Stimulated activated CD8-positive, alpha-beta memory T cell treated with anti-CD3 and anti-CD28 coated beads, Interleukin-12 subunit alpha, Interleukin-12 subunit beta, amount 100 ng/mL, for 1 hour (primary cell): Measurements from ENCODE around the gene SMG6.
"Not testable (repeated sequence)": the region's sequence is repeated elsewhere in the genome, so short reads cannot be mapped to it uniquely, and the experiment has no call there.

Experiments used
- DNase-seq: peaks from one replicate; pipeline ENCODE4 v3.0.0-alpha.2; 2020; ENCODE audit warnings: low read depth

Gene SMG6

DNA sequence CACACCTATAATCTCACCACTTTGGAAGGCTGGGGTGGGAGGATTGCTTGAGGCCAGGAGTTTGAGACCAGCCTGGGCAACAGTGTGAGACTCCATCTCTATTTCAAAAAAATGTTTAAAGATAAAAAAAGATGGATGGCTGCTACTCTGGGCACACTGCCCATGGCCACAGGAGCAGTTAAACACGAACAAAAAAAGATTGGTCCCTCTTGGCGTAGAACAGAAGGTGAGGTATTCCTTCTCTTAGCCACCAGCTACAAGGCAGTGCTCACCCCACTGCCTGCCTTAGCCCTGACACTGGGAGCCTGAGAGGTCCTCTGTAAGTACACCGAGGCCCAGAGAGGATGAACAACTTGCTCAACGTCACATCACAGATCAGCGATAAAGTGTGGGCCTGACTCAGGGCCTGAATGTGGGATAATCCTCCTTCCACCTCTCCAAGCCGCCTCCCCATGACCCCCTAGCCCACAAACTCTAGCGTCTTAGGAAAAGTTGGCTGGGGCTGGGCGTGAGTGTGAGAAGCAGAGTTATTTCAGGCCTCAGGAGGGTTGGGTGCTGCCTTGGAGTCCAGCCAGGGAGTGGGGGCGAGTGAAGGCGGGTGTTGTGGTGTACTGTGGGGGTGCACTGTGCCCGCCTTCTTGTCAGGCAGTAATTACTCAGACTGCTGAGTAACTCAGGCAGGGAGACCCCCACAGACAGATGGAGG lies 275.9 kb downstream of the SMG6 start:
- no peak for DNase-seq

DNA sequence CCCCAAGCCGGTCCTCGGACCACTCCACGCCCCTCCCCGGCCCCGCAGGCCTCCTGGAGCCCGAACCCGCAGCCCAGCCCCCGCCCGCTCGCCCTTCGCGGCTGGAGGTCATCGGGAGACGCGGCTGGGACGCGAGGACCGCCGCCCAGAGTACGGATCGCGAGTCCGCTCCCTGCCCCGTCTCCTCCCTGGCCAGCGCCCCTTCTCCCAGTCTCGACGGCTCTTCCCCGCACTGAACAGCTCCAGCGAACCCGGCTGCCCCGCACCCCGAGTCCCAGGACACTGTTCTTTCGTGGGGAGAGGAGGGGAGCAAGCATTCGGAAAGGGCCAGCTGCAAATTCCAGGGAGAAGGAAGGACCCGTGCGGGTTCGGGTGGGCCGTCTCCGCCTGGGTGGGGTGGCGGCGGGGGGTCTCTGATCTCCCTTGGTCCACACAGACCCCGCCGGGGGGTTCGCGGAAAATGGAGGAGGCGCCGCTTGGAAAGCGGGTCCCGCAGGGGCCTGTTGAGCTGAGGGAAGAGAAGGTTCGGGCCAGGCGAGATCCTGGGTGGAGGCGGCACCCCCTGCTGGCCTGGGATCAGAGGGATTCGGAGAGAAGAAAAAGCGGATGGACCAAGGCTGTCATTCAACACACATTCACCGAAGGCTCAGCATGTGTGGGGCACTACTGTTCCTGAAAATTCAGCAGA lies 277.8 kb downstream of the SMG6 start:
- no peak for DNase-seq

DNA sequence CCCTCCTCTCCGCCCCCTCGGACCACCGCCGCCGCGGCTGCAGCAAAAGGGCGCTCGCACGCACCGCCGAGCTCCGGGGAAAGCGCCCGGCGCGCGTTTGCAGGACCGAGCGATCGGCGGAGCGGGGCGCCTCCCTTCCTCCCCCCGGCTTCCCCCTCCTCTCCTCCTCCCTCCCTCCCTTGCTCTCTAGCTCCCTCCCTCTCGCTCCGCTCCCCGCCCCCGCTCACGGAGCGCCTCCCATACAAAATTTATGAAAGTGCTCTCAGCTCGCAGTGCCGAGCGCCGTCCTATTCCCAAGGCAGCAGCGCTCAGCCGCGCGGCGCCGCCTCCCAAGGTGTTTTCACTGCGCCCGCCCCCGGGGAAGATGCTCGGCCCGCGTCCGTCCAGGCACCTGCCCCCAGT lies 278.4 kb downstream of the SMG6 start, which contains the start of gene RTN4RL1:
Gene RTN4RL1, minus strand, starts transcription at position 115 of the 402 bp plus-strand sequence. CDS start 469 bp downstream, outside the sequence.
- peak; percentile 49 for DNase-seq

DNA sequence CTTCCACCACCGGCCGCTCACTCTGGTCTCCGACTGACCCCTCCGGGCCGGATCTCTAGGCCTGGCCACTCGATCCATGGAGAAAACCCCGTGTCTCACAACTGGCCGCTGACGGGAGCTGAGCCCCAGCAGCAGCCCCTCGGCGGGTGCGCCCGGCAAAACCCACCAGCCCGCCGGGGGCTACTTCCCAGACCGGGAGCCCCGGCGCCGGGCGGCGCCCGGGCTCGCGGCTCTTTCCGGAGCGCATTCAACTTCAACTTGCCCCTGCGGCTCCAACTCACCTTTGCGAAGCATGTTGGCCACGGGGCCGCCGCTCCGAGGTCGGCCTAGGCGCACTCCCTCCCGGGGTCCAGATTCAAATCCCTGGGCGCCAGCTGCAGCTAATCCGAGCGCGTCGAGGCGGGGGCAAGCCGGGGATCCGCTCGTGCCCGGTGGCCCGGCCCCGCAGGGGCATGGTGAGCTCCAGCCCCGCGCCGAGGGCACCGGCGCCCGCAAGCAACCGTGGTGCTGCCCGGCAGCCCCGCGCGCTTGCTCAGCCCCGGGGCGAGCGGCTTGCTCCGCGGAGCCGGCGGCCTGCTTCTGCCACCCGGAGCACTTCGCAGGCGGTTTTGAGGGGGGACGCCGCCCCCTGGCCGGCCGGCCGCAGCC lies 278.9 kb downstream of the SMG6 start:
- no peak for DNase-seq

DNA sequence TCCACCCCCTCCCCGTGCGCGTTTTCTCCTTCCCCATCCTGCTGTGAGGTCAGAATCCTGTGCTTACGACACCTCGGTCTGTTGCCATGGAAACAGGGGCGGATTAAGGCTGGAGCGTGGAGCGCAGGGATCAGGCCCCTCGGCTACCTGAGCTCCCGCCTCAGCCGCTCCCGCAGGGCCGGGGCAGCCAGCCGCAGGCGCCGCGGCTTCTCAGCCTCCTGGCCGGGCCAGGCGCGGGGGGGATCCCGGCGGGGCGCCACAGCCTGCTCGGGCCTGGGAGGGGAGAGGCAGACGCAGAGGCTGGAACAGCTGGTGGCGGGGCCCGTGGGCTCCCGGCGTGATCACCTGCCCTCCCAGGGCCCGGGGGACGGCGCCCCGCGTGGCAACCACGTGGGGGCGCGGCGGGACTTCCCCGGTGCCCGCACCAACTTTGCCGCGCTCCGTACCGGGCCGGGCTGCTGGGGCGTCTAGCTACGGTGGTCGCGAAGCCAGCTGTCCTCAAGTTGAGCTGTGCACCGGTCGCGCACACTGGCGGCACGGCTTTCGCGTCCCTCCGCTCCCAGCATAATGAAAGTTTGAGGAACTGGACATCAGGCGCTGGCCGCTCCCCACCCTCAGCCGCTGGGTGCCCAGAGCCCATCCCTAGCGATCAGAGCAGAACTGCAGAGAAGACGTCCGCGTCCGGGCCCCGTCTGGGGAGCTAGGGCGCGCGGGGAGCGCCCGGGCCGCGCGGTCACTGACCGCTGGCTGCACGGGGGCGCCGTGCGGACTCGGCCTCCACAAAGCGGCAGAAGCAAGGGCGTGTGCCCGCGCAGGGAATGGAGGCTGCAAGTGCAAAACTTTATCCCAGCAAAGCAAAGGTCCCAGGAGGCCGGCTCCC lies 279.7 kb downstream of the SMG6 start:
- DNase-seq, result no peak

DNA sequence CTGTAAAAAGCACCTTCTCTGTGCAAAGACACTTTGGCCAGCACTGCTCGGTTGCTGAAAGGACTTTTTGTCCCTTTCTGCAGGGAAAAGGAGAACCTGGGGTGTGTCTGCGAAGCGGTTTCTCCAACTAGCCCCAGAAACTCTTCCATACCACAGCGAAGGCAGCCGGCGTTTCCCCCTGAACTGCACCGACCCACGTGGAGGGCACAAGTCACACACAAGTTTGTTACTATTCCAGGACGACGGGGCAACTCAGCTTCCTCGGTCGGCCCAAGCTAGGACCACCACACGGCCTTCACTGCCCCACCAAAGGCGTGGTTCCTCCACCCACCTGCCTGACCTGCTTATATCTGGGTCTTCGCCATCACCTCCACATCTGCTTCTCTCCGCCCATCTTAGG lies 280.3 kb downstream of the SMG6 start:
- no peak for DNase-seq

DNA sequence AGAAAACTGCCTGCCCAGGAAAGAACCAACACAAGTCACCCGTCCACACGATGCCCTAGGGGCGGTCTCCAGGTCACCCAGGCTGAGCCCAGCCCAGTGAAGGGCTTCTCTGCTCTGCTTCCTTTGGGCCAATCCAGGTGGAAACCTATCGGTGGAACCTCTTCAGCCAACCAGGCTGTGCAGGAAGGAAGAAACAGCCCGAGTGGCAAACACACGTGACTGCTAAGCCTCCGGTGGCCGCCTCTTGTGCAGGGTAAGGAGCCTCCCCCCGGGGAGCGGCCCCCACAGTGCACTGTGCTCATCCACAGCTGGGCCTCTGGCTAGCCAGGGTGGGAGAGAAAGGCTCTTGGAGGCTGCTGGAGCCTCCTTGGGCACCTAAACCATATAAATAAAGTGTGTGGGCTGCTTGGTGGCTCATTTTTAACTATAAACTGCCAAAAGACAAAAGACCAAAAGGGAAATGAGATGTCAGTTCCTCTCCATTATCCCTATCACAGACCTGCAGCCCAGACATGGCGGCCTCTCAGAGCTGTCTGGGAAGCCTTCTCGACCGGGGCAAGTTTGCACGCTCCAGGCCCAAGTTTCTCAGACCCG lies 280.8 kb downstream of the SMG6 start:
- no peak for DNase-seq

DNA sequence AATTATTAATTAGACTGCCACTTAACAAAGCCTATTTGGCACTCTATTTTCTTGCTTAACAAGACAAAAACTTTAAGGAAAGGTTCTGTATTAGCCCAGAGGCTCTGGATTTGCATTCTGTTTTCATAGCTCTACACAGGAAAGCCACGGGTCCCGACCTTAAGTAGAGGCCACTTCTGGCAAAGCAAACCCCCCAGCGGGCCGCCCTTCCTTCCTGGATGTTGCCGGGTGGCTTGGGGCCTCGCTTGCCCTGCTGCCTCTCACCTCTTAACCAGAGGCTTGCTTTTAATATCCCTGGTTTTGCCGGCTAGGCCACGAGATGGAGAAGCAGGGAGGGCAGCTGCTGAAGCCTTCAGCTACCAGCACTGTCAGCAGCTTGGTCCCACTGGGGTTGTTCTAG lies 282.9 kb downstream of the SMG6 start:
- DNase-seq, result no peak

DNA sequence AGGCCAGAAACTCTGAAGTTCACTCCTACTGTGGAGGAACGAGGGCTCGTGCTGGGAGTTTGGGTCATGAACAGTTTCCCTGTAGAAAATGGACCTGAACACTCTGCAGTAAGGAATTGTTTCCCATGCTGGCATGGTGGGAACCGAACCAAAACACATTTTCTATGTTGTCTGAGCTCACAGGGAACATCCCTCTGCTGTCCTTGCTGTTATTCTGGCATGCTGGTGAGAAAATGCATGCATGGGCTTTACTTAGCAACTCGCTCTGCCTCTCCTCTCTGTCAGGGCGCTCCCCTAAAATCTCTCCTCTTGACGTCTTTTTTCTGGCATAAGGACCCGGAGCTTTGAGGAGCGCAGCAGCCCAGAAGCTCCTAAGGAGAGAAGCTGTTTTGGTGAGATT lies 283.9 kb downstream of the SMG6 start:
- no peak for DNase-seq

DNA sequence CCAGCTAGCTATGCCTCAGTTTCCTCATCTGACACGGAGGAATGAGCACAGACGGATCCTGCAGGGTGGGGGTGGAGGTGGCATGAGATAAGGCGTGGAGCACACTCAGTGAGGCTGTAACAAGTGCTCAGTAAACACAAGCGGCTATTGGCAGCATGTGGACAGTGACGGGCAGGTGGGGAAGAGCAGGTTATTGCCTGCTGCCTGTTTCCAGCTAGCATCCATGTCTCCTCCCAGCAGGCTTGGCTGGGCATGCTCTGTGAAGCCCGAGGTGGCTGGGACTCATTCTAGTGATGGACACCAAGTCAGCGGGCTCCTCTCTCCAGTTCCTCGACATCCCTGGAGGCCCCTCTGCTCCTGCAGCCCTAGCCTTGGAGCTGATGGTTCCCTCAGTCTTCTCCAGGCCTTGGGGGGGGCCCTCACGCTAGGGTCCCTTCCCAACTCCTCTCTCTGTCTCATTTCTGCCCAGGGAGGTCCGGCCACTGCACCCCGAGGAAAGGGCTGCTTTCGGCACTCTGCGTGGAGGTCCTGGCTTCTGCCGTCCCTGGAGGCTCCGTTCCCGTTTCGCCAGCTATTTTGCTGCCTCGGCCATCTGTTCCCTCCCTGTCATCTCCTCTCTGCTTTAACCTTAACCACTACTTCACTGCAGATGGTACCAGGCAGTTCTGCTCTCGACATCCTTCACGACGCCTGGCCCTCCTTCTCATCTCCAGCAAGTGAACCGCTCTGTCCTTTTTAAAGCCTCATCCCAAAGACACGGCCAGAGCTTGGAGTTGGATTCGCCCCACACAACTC lies 284.7 kb downstream of the SMG6 start:
- no peak for DNase-seq

DNA sequence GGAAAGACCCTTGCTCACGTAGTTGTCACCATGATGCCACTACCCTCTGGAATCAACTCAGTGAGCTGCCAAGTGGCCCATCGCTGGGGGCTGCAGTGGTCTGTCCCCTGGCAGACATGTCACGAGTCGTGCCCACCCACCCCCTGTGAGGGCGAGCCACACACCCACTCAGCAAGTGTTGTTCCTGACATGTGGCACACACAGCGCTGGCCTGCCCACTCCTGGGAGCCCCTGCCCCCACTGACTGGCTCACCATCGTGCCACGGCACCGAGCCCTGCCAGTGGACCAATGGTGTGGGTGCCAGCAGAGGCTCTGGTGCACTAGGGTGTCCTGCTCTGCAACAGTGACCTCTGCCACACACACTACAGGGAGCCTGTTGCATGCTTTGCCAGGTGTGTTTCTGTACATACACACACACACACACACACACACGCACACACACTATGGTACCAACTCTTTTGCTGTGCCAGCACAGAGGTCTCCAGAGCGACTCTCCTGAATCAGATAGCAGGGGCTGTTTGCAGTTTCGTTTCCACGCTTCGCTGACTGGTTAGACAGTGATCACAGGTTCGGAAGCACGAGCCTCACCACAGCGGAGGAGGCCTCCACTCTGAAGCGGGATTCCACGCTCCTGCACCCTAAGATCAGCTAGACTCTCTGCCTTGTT lies 286.2 kb downstream of the SMG6 start:
- no peak for DNase-seq

DNA sequence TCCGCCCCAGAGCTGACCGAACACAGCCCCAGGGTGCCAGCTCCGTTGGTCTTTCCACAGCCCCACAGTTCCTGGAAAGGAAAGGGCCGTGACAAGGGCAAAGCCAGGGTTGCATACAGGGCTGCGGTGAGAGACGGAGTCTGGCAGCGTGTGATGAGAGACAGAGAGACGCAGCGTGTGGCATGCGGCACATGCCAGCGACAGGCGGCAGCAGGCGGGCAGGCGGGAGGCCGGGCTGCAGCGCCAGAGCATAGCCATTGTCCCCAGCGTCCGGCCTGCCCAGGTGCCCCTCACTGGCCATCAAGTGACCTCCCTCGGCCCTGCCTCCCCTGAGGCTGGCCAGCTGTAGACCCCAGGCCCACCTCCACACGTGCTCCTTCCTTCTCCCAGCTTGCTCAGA lies 287.1 kb downstream of the SMG6 start:
- no peak for DNase-seq

DNA sequence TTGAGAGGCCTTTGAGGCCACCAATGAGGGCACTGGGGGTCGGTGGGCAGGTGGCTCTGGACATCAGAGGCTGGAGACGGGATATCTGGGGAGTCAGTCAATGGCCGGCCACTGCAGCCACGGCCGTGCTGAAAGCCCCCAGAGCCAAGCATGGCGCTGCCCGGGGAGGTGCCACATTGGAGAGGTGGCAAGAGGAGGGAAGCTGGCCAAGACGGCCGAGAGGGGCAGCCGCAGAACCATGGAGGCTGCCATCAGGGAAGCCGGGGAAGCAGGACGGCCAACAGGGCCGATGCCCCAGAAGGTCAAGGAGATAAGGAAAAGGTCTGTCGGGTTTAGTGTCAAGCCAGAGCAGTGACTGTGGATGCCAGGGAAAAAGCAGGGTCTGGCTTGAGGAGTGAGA lies 288.3 kb downstream of the SMG6 start:
- no peak for DNase-seq

DNA sequence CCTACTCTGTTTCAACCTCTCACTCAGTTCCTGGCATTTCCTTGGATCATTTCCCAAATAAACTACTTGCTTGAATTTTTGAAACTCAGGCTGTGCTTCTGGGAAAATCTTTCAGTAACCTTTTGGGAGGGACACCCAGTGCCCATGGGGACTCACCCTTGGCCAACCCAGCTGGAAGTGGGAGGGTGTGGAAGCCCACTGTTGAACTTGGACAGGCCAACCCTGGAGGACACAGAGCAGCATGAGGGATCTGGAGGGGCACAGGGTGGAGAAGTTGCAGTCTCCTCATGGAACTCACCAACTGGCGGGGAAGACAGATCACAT lies 289.6 kb downstream of the SMG6 start:
- DNase-seq, result no peak

DNA sequence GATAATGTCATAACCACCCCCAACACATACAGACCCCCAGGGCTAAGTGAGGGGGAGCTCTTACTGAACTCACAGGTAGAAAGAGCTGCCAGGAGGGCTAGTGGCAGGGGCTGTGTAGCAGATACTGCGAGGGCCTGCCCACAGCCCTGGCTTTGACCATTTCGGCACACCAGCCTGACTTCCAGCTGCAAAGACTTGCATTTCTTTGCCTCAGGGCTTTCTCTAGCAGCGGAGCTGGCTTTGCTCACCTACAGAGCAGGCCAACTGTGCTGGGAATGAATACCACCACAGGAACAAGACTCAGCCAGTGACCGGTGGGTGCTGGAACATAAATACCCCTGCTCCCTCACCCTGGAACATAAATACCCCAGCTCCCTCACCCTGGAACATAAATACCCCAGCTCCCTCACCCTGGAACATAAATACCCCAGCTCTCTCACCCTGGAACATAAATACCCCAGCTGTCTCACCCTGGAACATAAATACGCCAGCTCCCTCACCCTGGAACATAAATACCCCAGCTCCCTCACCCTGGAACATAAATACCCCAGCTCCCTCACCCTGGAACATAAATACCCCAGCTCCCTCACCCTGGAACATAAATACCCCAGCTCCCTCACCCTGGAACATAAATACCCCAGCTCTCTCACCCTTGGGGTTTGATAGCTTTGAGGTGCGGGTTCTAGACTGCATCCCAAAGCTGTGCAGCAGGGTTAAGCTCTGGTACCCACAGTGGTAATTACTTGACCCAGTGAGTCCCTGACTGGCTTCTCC lies 290.2 kb downstream of the SMG6 start:
- DNase-seq, result not testable (repeated sequence)

DNA sequence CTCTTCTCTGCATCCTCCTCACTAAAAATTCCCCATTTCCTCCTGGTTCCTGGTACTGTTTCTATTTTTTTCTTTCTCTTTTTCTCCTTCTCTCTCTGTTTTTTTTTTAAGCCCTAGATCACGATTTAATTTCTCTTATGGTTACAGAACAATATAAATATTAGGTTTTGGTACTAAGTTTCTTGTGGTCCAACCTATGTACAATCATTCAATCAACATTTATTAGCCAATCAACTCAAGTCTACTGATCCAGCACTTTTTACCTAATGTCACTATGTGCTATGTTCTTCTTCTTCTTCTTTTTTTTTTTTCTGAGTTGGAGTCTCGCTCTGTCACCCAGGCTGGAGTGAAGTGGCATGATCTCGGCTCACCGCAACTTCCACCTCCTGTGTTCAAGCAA lies 291.1 kb downstream of the SMG6 start:
- DNase-seq, result no peak

DNA sequence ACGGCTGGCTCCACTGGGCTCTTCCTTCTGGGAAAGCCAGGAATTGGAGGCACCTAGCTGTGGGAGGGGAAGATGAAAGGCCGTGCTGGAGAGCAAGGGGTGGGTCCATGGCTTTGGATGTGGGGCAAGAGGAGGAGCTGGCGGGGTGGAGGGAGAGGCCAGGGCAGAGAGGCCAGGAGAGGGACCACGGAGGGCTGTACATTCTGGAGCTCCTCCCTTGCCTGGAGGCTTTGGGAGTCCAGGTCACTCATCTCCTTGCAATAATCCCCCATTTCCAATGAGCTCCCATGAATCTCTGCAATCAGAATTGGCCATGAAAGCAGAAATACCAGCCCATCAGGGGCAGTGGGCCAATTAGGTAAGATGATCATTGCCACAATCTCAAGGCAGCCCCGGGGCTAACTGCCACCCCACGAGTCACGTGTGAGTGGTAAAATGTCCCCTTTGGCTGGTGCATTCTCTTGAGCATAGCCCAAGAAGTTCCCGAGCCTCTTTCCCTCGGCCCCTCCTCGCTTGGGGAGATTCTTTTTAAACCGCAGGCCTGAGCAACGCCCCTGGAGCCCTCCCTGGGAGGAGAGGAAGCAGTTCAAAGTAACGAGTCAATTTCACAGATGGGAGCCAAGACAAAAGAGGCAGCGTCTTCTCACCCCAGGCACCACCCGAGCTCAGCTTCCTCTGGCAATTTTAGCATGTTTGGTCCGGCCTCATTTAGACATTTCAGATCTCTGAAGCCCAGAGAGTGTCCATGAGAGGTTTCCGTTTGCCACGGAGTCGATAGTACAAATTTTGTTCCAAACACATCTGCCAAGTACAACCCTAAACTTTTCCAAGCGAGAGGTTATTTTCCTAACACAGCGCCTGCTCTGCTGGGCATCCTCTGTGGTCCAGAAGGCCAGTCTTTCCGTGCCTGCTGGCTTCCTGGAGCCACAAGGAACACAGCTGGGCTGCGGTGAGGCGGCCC lies 291.9 kb downstream of the SMG6 start:
- no peak for DNase-seq
